HUDEP-2 (cell line): ENCODE results near the gene SDK1.

ENCODE experiments used
- DNase-seq, 76 experiments: peaks; one replicate each; lab custom pipeline; 2025; ENCODE audit not compliant: unreplicated experiment in 76 of 76; lab: John Stamatoyannopoulos, UW

The SDK1 gene

GRCh38 chr7:3844540-3845151, 543.6 kb downstream of the SDK1 start:
- no peak for DNase-seq

GRCh38 chr7:3846738-3847137, 545.7 kb downstream of the SDK1 start:
- no peak for DNase-seq

GRCh38 chr7:3847336-3847735, 546.3 kb downstream of the SDK1 start:
- DNase-seq: no peak

GRCh38 chr7:3859431-3859830, 558.4 kb downstream of the SDK1 start:
- no peak for DNase-seq

- DNase-seq: no peak
Observed at GRCh38 chr7:3860932-3861331, 559.9 kb downstream of the SDK1 start.

GRCh38 chr7:3861386-3861785, 560.3 kb downstream of the SDK1 start:
- no peak for DNase-seq

- no peak for DNase-seq
Observed at GRCh38 chr7:3861941-3862340, 560.9 kb downstream of the SDK1 start.

- DNase-seq: no peak
Observed at GRCh38 chr7:3862774-3863173, 561.7 kb downstream of the SDK1 start.

GRCh38 chr7:3866277-3866676, 565.2 kb downstream of the SDK1 start:
- DNase-seq: no peak

- DNase-seq: no peak
Observed at GRCh38 chr7:3867863-3868262, 566.8 kb downstream of the SDK1 start.

- DNase-seq: peak in 68 of 76 experiments; percentile 4 to 94 (median 56)
Observed at GRCh38 chr7:3879355-3880075, 578.5 kb downstream of the SDK1 start.

- peak in 2 of 76 experiments; percentile 4 to 12 for DNase-seq
Observed at GRCh38 chr7:3880228-3880987, 579.4 kb downstream of the SDK1 start.

- DNase-seq: no peak
Observed at GRCh38 chr7:3882782-3883181, 581.7 kb downstream of the SDK1 start.

- no peak for DNase-seq
Observed at GRCh38 chr7:3884543-3884942, 583.5 kb downstream of the SDK1 start.

- DNase-seq: no peak
Observed at GRCh38 chr7:3887096-3887690, 586.1 kb downstream of the SDK1 start.

- no peak for DNase-seq
Observed at GRCh38 chr7:3888096-3888495, 587.0 kb downstream of the SDK1 start.

GRCh38 chr7:3892157-3892556, 591.1 kb downstream of the SDK1 start:
- DNase-seq: no peak

- DNase-seq: no peak
Observed at GRCh38 chr7:3892686-3893085, 591.6 kb downstream of the SDK1 start.

GRCh38 chr7:3893151-3893788, 592.2 kb downstream of the SDK1 start:
- no peak for DNase-seq

- DNase-seq: no peak
Observed at GRCh38 chr7:3893789-3894153, 592.7 kb downstream of the SDK1 start.
